B cell (primary cell): ENCODE measurements around the gene LARGE1. TPM values are rescaled to one million over a fixed set of nuclear protein-coding genes. Genes with fewer than 3 reads are reported as not detected.

Experiments
- ATAC-seq: fragments of 200-7000 bp; cut with Tn5 transposase; one replicate; pipeline ENCODE4 v1.10.0; 2021; ENCODE audit warnings: low read depth, mild to moderate bottlenecking, moderate number of reproducible peaks, moderate library complexity
- CTCF ChIA-PET: fragments of 350-600 bp; sonication (Branson Sonifier 250); formaldehyde crosslinking; loops from one replicate; lab custom pipeline; 2021; ENCODE audit warnings: antibody characterized with exemption, inconsistent platforms; lab: Charles Lee
- POLR2A ChIA-PET: fragments of 350-600 bp; sonication (Branson Sonifier 250); formaldehyde crosslinking; loops from one replicate; lab custom pipeline; 2021; ENCODE audit warnings: antibody characterized with exemption; lab: Charles Lee
- DNase-seq: peaks from one replicate; pipeline ENCODE4 v3.0.0; 2013
- H2AFZ ChIP-seq: 2 replicates; pipeline ENCODE4 v1.6.1; 2012; ENCODE audit warnings: mild to moderate bottlenecking, low read depth, low read length; ENCODE audit not compliant: insufficient read depth, poor library complexity, severe bottlenecking
- H3K27ac ChIP-seq, 2 donors: 1 replicate in 1 of 2; 2 replicates in 1 of 2; pipeline ENCODE4 v1.5.1; 2012 to 2013; ENCODE audit warnings: low read length in 2 of 2, mild to moderate bottlenecking in 2 of 2, moderate library complexity in 1 of 2
- H3K27me3 ChIP-seq, 4 experiments: fragments of 200-600 bp in 1 of 4; sonication (generic) in 1 of 4; replicated peaks in 1 of 4; 1 replicate in 2 of 4; 2 replicates in 2 of 4; pipeline versions ENCODE4 v1.6.1 to v1.7.0; 2013 to 2016; ENCODE audit warnings: low read length in 3 of 4, mild to moderate bottlenecking in 2 of 4, mixed read lengths in 1 of 4, moderate library complexity in 1 of 4; ENCODE audit not compliant: insufficient read depth in 4 of 4, control insufficient read depth in 3 of 4; ENCODE audit errors: control extremely low read depth in 1 of 4
- H3K36me3 ChIP-seq, 2 experiments: replicated peaks in 1 of 2; 1 replicate in 1 of 2; 2 replicates in 1 of 2; pipeline versions ENCODE4 v1.6.1 to v1.7.1; 2013; ENCODE audit warnings: low read length in 1 of 2; ENCODE audit not compliant: insufficient read depth in 2 of 2, control insufficient read depth in 1 of 2; ENCODE audit errors: control extremely low read depth in 1 of 2, extremely low read depth in 1 of 2
- H3K4me1 ChIP-seq, 2 donors: fragments of 200-600 bp in 1 of 2; sonication (generic) in 1 of 2; 1 replicate in 1 of 2; 2 replicates in 1 of 2; pipeline versions ENCODE4 v1.5.1 to v1.6.1; 2013 to 2017; ENCODE audit warnings: low read length in 2 of 2; ENCODE audit not compliant: control insufficient read depth in 2 of 2, insufficient read depth in 2 of 2
- H3K4me2 ChIP-seq: replicated peaks from 2 replicates; pipeline ENCODE3; 2012; ENCODE audit warnings: mild to moderate bottlenecking, low read depth, low read length; ENCODE audit not compliant: poor library complexity, severe bottlenecking
- H3K4me3 ChIP-seq, 5 experiments: fragments of 200-600 bp in 1 of 5; sonication (generic) in 1 of 5; 1 replicate in 3 of 5; 2 replicates in 2 of 5; pipeline versions ENCODE4 v1.5.1 to v1.7.0; 2011 to 2016; ENCODE audit warnings: low read length in 4 of 5, mild to moderate bottlenecking in 4 of 5, low read depth in 2 of 5, control low read depth in 1 of 5, moderate library complexity in 1 of 5; ENCODE audit not compliant: insufficient read depth in 1 of 5; ENCODE audit errors: control extremely low read depth in 1 of 5, extremely low read depth in 1 of 5
- H3K79me2 ChIP-seq: fragments of 200-600 bp; sonication (generic); one replicate; pipeline ENCODE4 v1.6.0; 2016; ENCODE audit warnings: low read length; ENCODE audit not compliant: control insufficient read depth, insufficient read depth
- H3K9ac ChIP-seq: fragments of 200-600 bp; sonication (generic); 2 replicates; pipeline ENCODE4 v1.6.1; 2017; ENCODE audit warnings: mild to moderate bottlenecking, low read length, moderate library complexity
- H3K9me3 ChIP-seq, 3 donors: one replicate each; pipeline versions ENCODE4 v1.6.1 to v1.7.1; 2013; ENCODE audit warnings: low read length in 2 of 3; ENCODE audit not compliant: control insufficient read depth in 2 of 3, insufficient read depth in 1 of 3; ENCODE audit errors: control extremely low read depth in 1 of 3
- H4K20me1 ChIP-seq: 2 replicates; pipeline ENCODE4 v1.6.0; 2012; ENCODE audit warnings: mild to moderate bottlenecking, low read length; ENCODE audit not compliant: insufficient read depth, control insufficient read depth, poor library complexity, severe bottlenecking
- H3K27ac Mint-ChIP-seq: one replicate; pipeline ENCODE4 v1.8.0; 2021; ENCODE audit warnings: mixed read lengths
- H3K27me3 Mint-ChIP-seq: one replicate; pipeline ENCODE4 v1.8.0; 2021; ENCODE audit warnings: mixed read lengths
- H3K4me1 Mint-ChIP-seq: one replicate; pipeline ENCODE4 v1.8.0; 2021; ENCODE audit warnings: mixed read lengths
- H3K4me3 Mint-ChIP-seq: one replicate; pipeline ENCODE4 v1.8.0; 2021; ENCODE audit warnings: mixed read lengths
- H3K9me3 Mint-ChIP-seq: one replicate; pipeline ENCODE4 v1.8.0; 2022; ENCODE audit warnings: mixed read lengths; ENCODE audit not compliant: insufficient read depth
- EZH2 ChIP-seq: IDR thresholded peaks from 2 replicates; pipeline ENCODE4 v1.6.1; 2012; ENCODE audit warnings: borderline replicate concordance, low read depth, mild to moderate bottlenecking, moderate library complexity, low read length; ENCODE audit not compliant: insufficient read depth, poor library complexity, severe bottlenecking
- WGBS: methylation state at CpG from one replicate; pipeline ENCODE4 v1.1.5; 2013; ENCODE audit warnings: missing lambda C conversion rate; ENCODE audit not compliant: insufficient coverage; 5-methylcytosine and 5-hydroxymethylcytosine counted together
- intact Hi-C: fragments of 100-400 bp; cut with micrococcal nuclease; formaldehyde crosslinking; loops from one replicate; pipeline ENCODE4 v1.10.0; 2022
- polyA plus RNA-seq: library from polyadenylated mRNA; depleted of rRNA; stranded (reverse); fragments of >200 nt; gene quantifications from 2 replicates; pipeline ENCODE4 v1.2.3, GENCODE V29; 2012
- total RNA-seq, 2 donors: library from RNA; stranded (reverse); fragments of 120-200 nt in 1 of 2; gene quantifications; 1 replicate in 1 of 2; 2 replicates in 1 of 2; pipeline versions ENCODE4 v1.2.3 to v1.2.4, GENCODE V29; 2013 to 2022
- TF ChIP-seq, protein P1 (sequence below): fragments of 200-600 bp; IDR thresholded peaks from one replicate; pipeline ENCODE4 v1.8.0; 2022; ENCODE audit warnings: antibody characterized with exemption, mild to moderate bottlenecking

Gene LARGE1
- total and polyA plus RNA-seq, 2 donors (not counting 1 experiment from before 2014, with no cell fraction given), result 20.7 to 82.0 TPM

DNA sequence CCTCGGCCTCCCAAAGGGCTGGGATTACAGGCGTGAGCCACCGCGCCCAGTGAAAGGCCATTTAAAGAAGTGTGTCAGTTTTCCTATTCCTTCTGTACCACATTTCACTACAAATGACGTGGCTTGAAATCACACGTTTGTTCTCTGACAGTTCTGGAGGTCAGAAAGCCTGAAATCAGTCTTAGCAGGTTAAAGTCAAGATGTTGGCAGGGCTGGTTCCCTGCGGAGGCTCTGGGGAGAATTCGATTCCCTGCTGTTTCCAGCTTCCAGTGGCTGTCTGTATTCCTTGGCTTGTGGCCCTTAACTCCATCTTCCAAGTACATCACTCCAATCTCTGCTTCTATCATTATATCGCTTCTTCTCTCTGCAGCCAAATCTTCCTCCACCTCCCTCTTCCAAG lies 383.2 kb downstream of the LARGE1 start:
- H2AFZ ChIP-seq, result no peak overlapping the region
- ChIA-PET CTCF (no interaction called here), POLR2A (no interaction called here)
- Mint-ChIP-seq H3K4me1 (peaks cover 15% of the 10 kb centered on the region), H3K9me3 (no peaks in the 10 kb centered on the region), H3K4me3 (no peak overlapping the region), H3K27me3 (no peaks in the 10 kb centered on the region), H3K27ac (no peak overlapping the region)
- intact Hi-C loops, result no loop called here
- peaks cover 0 to 2% of the 10 kb centered on the region in 2 experiments for H3K36me3 ChIP-seq
- no peak overlapping the region for H3K4me2 ChIP-seq
- H3K9me3 ChIP-seq, result no peaks in the 10 kb centered on the region
- no peak overlapping the region for H3K4me3 ChIP-seq
- H3K9ac ChIP-seq, result no peak overlapping the region
- no peaks in the 10 kb centered on the region for H4K20me1 ChIP-seq
- H3K79me2 ChIP-seq, result no peaks in the 10 kb centered on the region
- WGBS, result 95% methylated on average over 7 of the region's 9 CpGs
- no peak for DNase-seq
- H3K27ac ChIP-seq, result no peak overlapping the region
- peaks cover 10 to 14% of the 10 kb centered on the region in 2 donors for H3K4me1 ChIP-seq
- no peak for ATAC-seq
- TF ChIP-seq EZH2, result no peak
- TF ChIP-seq, protein P1, sequence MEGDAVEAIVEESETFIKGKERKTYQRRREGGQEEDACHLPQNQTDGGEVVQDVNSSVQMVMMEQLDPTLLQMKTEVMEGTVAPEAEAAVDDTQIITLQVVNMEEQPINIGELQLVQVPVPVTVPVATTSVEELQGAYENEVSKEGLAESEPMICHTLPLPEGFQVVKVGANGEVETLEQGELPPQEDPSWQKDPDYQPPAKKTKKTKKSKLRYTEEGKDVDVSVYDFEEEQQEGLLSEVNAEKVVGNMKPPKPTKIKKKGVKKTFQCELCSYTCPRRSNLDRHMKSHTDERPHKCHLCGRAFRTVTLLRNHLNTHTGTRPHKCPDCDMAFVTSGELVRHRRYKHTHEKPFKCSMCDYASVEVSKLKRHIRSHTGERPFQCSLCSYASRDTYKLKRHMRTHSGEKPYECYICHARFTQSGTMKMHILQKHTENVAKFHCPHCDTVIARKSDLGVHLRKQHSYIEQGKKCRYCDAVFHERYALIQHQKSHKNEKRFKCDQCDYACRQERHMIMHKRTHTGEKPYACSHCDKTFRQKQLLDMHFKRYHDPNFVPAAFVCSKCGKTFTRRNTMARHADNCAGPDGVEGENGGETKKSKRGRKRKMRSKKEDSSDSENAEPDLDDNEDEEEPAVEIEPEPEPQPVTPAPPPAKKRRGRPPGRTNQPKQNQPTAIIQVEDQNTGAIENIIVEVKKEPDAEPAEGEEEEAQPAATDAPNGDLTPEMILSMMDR, result no peak
- no peaks in the 10 kb centered on the region for H3K27me3 ChIP-seq

DNA sequence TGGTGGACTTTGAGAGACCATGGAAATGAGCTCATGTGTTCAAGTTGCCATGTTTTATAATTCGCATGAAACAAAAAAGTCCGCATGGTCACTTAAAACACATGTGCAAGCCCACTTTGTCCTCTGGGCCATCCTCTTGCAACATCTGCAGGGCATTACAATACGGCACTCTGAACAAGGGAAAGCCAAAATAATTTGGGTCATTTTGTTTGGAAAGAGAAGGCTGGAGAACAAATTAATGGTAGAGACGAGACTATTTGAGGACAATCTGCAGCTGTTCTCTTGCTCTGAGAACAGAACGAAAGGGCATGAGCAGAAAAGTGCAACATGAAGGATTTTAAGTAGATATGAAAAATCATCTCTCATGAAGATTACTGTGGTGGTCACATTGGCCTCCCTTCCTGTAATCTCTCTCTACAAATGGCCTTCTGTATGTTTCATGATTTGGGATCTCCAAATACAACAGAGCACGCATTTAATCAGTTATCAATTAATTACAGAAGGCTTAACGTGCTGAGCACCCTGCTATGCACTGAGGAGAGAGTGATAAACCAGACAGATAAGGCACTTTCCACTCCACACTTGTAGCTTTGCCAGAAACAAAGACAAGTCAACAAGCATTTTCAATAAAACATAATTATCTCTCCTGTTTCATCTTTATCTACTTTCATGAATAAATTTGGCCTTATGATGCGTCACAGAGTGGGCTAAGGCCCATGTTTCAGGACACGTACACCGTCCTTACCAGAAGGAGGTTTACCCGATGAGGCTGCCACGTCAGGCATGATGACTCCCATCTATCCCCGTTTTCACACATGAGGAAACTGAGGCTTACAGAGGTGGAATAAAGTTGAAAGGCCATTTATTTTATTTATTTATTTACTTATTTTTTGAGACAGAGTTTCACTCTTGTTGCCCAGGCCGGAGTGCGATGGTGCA lies 384.1 kb downstream of the LARGE1 start:
- Histone ChIP-seq H3K79me2 (no peaks in the 10 kb centered on the region), H3K27me3 (no peaks in the 10 kb centered on the region), H3K9me3 (no peaks in the 10 kb centered on the region), H2AFZ (no peak overlapping the region), H3K36me3 (peaks cover 0 to 2% of the 10 kb centered on the region in 2 experiments), H3K9ac (no peak overlapping the region), H3K4me2 (no peak overlapping the region), H3K4me3 (no peak overlapping the region), H3K27ac (no peak overlapping the region), H3K4me1 (peaks cover 10 to 14% of the 10 kb centered on the region in 2 donors), H4K20me1 (no peaks in the 10 kb centered on the region)
- H3K4me3 Mint-ChIP-seq, result no peak overlapping the region
- no peak for ATAC-seq
- DNase-seq, result no peak
- POLR2A ChIA-PET, result no interaction called here
- H3K9me3 Mint-ChIP-seq, result no peaks in the 10 kb centered on the region
- intact Hi-C loops, result no loop called here
- no peaks in the 10 kb centered on the region for H3K27me3 Mint-ChIP-seq
- TF ChIP-seq, protein P1, result no peak
- no peak for TF ChIP-seq EZH2
- H3K27ac Mint-ChIP-seq, result no peak overlapping the region
- 100% methylated on average over 8 of the region's 15 CpGs for WGBS
- H3K4me1 Mint-ChIP-seq, result peaks cover 15% of the 10 kb centered on the region
- CTCF ChIA-PET, result no interaction called here
